COLO668 (cell line): ENCODE measurements around the gene RABGAP1L.
"Not testable (repeated sequence)": the region's sequence is repeated elsewhere in the genome, so short reads cannot be mapped to it uniquely, and the experiment has no call there.

Experiments
- DNase-seq: peaks from one replicate; lab custom pipeline; 2025; ENCODE audit not compliant: unreplicated experiment; lab: John Stamatoyannopoulos, UW

The RABGAP1L gene

GRCh38 chr1:174794861-174795260 lies 635.5 kb downstream of the RABGAP1L start:
- no peak for DNase-seq

DNA sequence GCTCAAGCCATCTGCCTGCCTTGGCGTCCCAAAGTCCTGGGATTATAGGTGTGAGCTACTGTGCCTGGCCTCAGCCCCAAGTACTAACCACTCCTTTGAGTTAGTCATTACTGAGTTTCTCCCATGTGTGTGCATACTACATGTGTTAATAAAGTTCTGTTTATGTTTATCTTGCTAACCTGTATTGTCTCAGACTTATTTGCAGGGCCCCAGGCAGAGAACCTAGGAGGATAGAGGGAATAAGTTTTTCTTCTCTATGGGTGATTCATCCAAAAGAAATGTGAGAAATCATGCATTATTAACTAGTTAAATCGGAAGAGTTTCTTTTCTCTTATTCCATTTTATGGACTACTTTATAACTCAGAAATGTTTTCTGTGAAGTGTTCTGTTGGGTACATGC lies 636.5 kb downstream of the RABGAP1L start:
- DNase-seq, result no peak

GRCh38 chr1:174797398-174797797 lies 638.1 kb downstream of the RABGAP1L start:
- no peak for DNase-seq

GRCh38 chr1:174799136-174799479 lies 639.8 kb downstream of the RABGAP1L start:
- no peak for DNase-seq

- DNase-seq, result no peak
These were observed 641.0 kb downstream of the RABGAP1L start for GRCh38 chr1:174800216-174800851.

DNA sequence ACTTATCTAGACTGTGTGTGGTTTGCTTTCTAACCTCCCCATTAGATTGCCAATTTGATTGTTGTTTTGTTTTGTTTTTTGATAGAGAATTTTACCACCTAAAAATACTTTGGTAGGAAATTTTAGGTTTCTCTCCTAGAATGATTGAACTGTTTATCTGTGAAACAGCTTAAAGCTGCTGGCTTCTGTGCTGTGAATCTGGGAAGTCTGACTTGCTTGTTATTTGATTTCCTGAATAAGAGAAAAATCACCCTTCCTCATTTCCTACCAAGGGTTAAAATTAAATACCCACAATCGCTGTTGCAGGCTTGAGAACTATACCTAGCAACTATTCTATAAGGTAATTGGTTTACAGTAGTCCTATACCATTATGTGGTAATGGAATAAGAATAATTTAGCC lies 641.6 kb downstream of the RABGAP1L start:
- DNase-seq, result no peak

- no peak for DNase-seq
These were observed 650.5 kb downstream of the RABGAP1L start for GRCh38 chr1:174809755-174810280.

DNA sequence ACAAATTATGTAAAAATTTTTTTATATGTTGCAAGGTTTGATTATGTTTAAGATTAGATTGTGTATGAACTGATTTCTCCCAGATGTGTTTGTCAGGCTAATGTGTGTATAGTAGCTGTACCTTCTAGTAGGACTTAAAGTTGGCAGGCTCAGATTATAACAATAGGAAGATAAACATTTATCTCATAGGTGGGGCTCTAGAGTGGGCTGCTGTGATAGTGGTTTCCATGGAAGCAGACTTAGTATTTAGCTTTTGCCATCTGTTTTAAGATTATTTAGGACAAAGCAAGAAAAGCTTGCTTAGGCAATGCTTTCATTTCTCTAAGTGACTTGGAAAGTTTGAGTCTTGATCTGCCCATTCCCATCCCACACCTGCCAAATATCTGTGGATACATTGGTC lies 652.7 kb downstream of the RABGAP1L start:
- no peak for DNase-seq

DNA sequence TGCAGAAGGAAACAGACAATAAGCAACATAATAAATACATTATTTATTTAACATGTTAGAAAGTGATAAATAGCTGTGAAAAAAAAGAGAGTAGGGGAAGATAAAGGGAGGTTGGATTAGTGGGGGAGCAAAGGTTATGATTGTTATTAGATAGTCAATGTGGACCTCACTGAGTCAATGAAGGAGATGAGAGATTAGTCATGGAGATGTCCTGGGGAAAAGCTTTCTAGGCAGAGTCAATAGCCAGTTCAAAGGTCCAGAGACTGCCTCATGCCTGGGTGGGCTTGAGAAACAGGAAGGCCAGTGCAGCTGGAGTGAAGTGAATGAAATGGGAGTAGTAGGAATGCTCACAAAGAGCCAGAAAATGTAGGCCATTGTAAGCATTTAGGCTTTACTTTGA lies 653.3 kb downstream of the RABGAP1L start:
- no peak for DNase-seq

GRCh38 chr1:174815036-174815435 lies 655.7 kb downstream of the RABGAP1L start:
- no peak for DNase-seq

- DNase-seq, result no peak
These were observed 656.2 kb downstream of the RABGAP1L start for GRCh38 chr1:174815474-174815908.

GRCh38 chr1:174816621-174817020 lies 657.3 kb downstream of the RABGAP1L start:
- DNase-seq, result not testable (repeated sequence)

GRCh38 chr1:174818014-174818616 lies 658.8 kb downstream of the RABGAP1L start:
- no peak for DNase-seq

DNA sequence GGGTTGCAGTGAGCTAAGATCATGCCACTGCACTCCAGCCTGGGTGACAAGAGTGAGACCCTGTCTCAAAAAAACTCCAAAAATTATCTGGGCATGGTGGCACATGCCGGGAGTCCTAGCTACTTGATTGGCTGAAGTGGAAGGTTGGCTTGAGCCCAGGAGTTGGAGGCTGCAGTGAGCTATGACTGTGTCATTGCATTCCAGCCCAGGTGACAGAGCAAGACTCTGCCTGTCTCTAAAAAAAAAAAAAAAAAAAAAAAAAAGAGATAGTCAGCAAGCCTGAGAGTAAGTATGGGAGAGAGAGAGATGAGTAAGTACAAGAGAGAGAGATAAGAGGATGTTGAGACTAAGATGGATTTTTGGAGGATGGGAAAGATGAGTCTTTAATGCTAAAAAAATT lies 659.6 kb downstream of the RABGAP1L start:
- DNase-seq, result no peak

- no peak for DNase-seq
These were observed 660.3 kb downstream of the RABGAP1L start for GRCh38 chr1:174819596-174819995.

DNA sequence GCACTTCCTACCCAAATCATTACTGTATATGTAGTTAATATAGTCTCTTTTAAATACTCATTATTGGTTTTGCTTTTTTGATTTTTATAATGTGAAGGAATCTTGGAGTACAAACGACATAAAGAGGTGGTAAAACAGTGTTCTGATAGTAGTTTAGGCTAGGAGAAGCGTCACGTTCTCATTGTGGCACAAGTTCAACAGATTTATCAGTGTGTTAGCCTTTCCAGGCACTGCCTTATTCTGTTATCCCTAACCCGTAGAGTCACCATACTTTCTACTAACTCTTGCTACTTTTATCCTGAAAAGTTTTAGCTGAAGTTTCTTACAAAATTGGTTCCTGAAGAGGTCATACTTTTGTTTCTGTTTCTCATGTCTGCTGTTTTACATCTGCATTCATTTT lies 665.8 kb downstream of the RABGAP1L start:
- DNase-seq, result no peak

- no peak for DNase-seq
These were observed 666.5 kb downstream of the RABGAP1L start for GRCh38 chr1:174825806-174826205.

GRCh38 chr1:174828264-174828663 lies 668.9 kb downstream of the RABGAP1L start:
- no peak for DNase-seq

- DNase-seq, result no peak
These were observed 670.7 kb downstream of the RABGAP1L start for GRCh38 chr1:174829990-174830389.

GRCh38 chr1:174836543-174836942 lies 677.2 kb downstream of the RABGAP1L start:
- DNase-seq, result no peak

- no peak for DNase-seq
These were observed 678.1 kb downstream of the RABGAP1L start for GRCh38 chr1:174837386-174837785.

- DNase-seq, result no peak
These were observed 679.9 kb downstream of the RABGAP1L start for GRCh38 chr1:174839211-174839610.

DNA sequence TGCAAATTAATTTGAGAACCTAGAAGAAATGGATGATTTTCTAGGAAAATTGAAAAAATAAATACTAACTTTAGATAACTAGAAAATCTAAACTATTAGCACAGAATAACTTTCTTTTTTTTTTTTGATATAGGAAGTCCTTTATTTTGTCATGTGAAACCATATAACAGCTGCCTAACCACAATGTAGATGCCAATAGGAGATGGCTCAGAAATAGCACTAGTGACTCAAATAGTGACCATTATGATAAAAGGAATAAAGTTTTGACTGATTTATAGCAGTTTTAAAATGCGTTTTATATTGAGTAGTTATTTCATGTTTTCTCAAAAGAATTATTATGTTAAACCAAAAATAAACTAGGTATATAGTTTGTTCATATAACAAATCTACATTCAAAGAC lies 682.4 kb downstream of the RABGAP1L start:
- no peak for DNase-seq
